GM06990 (cell line): ENCODE data around the gene STRA6.

ENCODE experiments used
- DNase-seq: peaks from one replicate; pipeline ENCODE4 v3.0.0-alpha.2; 2011; ENCODE audit not compliant: insufficient read length; ENCODE audit errors: extremely low read depth
- H3K27me3 ChIP-seq: replicated peaks from 2 replicates; pipeline ENCODE4 v1.6.0; 2011; ENCODE audit warnings: low read length; ENCODE audit not compliant: control insufficient read depth, insufficient read depth
- H3K36me3 ChIP-seq: 2 replicates; pipeline ENCODE4 v1.5.1; 2011; ENCODE audit warnings: low read length; ENCODE audit not compliant: control insufficient read depth, insufficient read depth
- H3K4me3 ChIP-seq: replicated peaks from 2 replicates; pipeline ENCODE4 v1.5.1; 2011; ENCODE audit warnings: low read depth, mild to moderate bottlenecking, control low read depth, low read length
- TF ChIP-seq, protein P1 (sequence below): IDR thresholded peaks from 2 replicates; pipeline ENCODE4 v1.5.1; 2011; ENCODE audit warnings: low read length, control low read depth, mild to moderate bottlenecking, inconsistent platforms; ENCODE audit not compliant: insufficient read depth, poor library complexity, severe bottlenecking

STRA6 gene

GRCh38 chr15:74244822-74245341, 42.3 kb upstream of the STRA6 start:
- DNase-seq, result no peak
- Histone ChIP-seq H3K4me3 (no peak overlapping the region), H3K36me3 (no peaks in the 10 kb centered on the region), H3K27me3 (no peaks in the 10 kb centered on the region)
- TF ChIP-seq, protein P1, sequence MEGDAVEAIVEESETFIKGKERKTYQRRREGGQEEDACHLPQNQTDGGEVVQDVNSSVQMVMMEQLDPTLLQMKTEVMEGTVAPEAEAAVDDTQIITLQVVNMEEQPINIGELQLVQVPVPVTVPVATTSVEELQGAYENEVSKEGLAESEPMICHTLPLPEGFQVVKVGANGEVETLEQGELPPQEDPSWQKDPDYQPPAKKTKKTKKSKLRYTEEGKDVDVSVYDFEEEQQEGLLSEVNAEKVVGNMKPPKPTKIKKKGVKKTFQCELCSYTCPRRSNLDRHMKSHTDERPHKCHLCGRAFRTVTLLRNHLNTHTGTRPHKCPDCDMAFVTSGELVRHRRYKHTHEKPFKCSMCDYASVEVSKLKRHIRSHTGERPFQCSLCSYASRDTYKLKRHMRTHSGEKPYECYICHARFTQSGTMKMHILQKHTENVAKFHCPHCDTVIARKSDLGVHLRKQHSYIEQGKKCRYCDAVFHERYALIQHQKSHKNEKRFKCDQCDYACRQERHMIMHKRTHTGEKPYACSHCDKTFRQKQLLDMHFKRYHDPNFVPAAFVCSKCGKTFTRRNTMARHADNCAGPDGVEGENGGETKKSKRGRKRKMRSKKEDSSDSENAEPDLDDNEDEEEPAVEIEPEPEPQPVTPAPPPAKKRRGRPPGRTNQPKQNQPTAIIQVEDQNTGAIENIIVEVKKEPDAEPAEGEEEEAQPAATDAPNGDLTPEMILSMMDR, result no peak

DNA sequence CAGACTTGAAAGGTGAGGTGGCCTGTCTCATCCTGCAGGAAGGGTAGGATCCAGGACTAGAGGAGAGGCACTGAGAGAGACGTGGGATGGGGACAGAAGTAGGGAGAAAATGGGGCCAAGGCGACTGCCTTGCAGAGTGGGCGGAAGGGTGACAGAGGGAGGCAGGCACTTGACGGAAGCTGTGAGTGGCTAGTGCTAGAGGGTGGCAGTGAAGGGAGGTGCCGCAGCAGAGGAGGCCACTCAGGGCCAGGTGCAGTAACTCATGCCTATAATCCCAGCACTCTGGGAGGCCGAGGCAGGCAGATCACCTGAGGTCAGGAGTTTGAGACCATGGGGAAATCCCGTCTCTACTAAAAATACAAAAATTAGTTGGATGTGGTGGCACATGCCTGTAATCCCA, 40.8 kb upstream of the STRA6 start:
- no peak for DNase-seq
- Histone ChIP-seq H3K36me3 (no peaks in the 10 kb centered on the region), H3K4me3 (no peak overlapping the region), H3K27me3 (no peaks in the 10 kb centered on the region)
- TF ChIP-seq, protein P1, result no peak

DNA sequence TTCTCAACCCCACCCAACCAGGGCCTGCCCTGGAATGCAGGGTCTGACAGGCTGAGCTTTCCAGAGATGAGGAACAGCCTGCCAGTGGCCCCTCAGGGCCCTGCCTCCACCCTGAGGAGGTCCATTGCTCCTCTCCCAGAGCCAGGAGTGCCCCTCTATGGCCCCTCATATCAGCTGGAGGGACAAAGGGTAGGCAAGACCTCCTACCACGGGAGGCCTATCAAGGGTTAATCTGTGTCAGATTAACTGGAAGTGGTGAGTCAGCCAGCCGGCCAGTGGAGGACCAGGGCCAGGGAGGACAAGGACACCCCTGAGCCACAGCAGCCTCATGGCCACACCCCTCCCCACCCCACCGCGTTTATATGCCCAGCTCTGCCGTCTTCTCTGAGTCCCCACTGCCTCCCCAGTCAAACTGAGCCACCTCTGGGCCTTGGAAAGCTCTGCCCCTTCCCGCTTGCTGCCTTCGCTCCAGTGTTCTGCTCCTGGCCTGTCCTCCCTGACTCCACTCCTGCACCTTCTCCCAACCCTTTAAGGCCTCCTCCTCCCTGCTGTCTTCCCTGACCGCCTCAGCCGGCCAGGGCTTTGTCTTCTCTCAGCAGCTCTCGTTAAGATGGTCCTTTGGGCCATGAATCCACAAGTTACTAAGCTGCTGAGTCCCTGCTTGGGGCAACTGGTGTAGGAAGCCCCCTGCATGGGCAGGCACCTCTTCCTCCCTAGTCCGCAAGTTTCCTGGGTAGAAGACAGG, 40.0 kb upstream of the STRA6 start:
- Histone ChIP-seq H3K4me3 (no peak overlapping the region), H3K27me3 (no peaks in the 10 kb centered on the region), H3K36me3 (no peaks in the 10 kb centered on the region)
- no peak for DNase-seq
- TF ChIP-seq, protein P1, result no peak

- DNase-seq, result no peak
- TF ChIP-seq, protein P1, result no peak
These were observed 38.5 kb upstream of the STRA6 start for GRCh38 chr15:74240897-74241614.

GRCh38 chr15:74240002-74240568, 37.5 kb upstream of the STRA6 start:
- Histone ChIP-seq H3K27me3 (no peaks in the 10 kb centered on the region), H3K36me3 (no peaks in the 10 kb centered on the region), H3K4me3 (no peak overlapping the region)
- TF ChIP-seq, protein P1, result peak; percentile 36
- DNase-seq, result no peak

More at GRCh38 chr15:74240897-74241614, 38.5 kb upstream of the STRA6 start:
- Histone ChIP-seq H3K27me3 (no peaks in the 10 kb centered on the region), H3K4me3 (no peak overlapping the region), H3K36me3 (no peaks in the 10 kb centered on the region)
